ENCODE results near the gene STK39. TPM values are rescaled to one million over a fixed set of nuclear protein-coding genes. Genes with fewer than 3 reads are reported as not detected.
A peak's percentile ranks its signal among the peaks of the same experiment; 100 is the strongest.

STK39 gene
- total and polyA plus RNA-seq, 9 of the 15 experiments (the other 6 are each of a cell fraction or from before 2014, with no cell fraction given), result 0.19 to 0.76 (median 0.51) TPM

DNA sequence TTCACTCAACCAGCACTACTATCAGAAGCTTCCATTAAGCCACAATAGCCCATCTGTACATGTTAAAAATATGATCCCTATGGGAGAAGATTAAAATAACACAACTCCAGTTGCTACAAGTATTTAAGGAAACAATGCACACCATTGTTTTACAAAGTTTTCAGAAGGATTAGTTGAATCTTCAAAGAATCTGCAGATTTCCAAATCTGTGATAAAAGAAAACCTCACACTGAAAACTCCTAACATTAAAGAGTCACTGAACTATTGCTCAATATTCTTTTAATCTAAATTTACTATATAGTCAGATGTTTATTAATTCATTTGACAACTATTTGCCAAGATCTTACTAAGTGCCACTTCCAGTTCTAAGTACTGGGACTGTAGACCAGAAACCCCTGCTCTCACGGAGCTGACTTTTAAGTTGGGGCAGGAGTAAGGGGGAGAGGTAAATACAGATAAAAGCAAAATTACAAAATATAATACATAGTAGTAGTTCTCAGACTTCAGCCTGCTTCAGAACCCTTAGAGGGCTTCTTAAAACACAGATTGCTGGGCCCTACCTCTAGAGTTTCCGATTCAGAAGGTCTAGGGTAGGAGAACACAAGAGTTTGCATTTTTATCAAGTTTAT, 94.4 kb downstream of the STK39 start:
- POLR2A ChIA-PET, result no interaction called here
- H3K4me1 ChIP-seq (replicated peaks in 1 of 2; ENCODE audit: control insufficient read depth in 2 of 2, insufficient read depth in 2 of 2, low read length in 2 of 2), result no peaks in the 10 kb centered on the region

GRCh38 chr2:168149986-168150385, 97.4 kb downstream of the STK39 start:
- Histone ChIP-seq H3K4me1 (replicated peaks in 1 of 2; ENCODE audit: control insufficient read depth in 2 of 2, insufficient read depth in 2 of 2, low read length in 2 of 2) (no peaks in the 10 kb centered on the region), H3K27ac (ENCODE audit: extremely low read depth, low read depth, low read length) (no peak overlapping the region), H3K9ac (ENCODE audit: insufficient read depth in 1 of 2, low read depth in 2 of 2, low read length in 2 of 2) (no peak overlapping the region), H3K4me2 (ENCODE audit: insufficient read depth, low read length) (no peak overlapping the region), H3K79me2 (ENCODE audit: control insufficient read depth, insufficient read depth, low read length) (no peaks in the 10 kb centered on the region), H3K4me3 (no peak overlapping the region), H3K9me1 (ENCODE audit: control insufficient read depth, insufficient read depth, low read length) (no peaks in the 10 kb centered on the region), H3K36me3 (ENCODE audit: control insufficient read depth, insufficient read depth, low read length) (no peaks in the 10 kb centered on the region), H4K20me1 (replicated peaks; ENCODE audit: control insufficient read depth, insufficient read depth, low read length) (no peaks in the 10 kb centered on the region), H2AFZ (ENCODE audit: low read depth, low read length) (no peak overlapping the region), H3K27me3 (ENCODE audit: control insufficient read depth in 2 of 2, insufficient read depth in 2 of 2, low read length in 2 of 2) (no peaks in the 10 kb centered on the region), H3K9me3 (replicated peaks; ENCODE audit: control insufficient read depth, insufficient read depth, low read depth, low read length) (no peaks in the 10 kb centered on the region)
- in situ Hi-C loops (cut with MboI) (no loop called here), intact Hi-C loops (cut with micrococcal nuclease) (loop anchor here (10.0 kb wide), 1 partner anchor 775 kb away; no protein-coding TSS in a partner anchor)
- FAIRE-seq (no peak), DNase-seq (ENCODE audit: extremely low read depth in 1 of 4, low spot score in 3 of 4) (no peak), ATAC-seq (no peak)
- 0% methylated on average over 6 of the region's 6 CpGs for WGBS (ENCODE audit: insufficient coverage, low coverage, missing lambda C conversion rate)
- no TSS peak for BruUV-seq (replicated peaks)
- ChIA-PET POLR2A (no interaction called here), CTCF (ENCODE audit: low intra/inter-chr PET ratio) (no interaction called here)
- TF ChIP-seq HINFP (tag; conservative IDR thresholded peaks at IDR 0.05; ENCODE audit: low read depth), result no peak
- TF ChIP-seq PHF20 (IDR thresholded peaks at IDR 0.05; ENCODE audit: partially characterized antibody), result no peak
- TF ChIP-seq RBM22 (IDR thresholded peaks at IDR 0.05; ENCODE audit: low read depth, low read length, poor library complexity, severe bottlenecking), result no peak
- TF ChIP-seq HNRNPH1 (optimal IDR thresholded peaks at IDR 0.05; ENCODE audit: low read depth, low read length), result no peak
- no peak for TF ChIP-seq NFIC (IDR thresholded peaks at IDR 0.05)
- no peak for TF ChIP-seq DIDO1 (tag; IDR thresholded peaks at IDR 0.05; ENCODE audit: low read depth)
- no peak for TF ChIP-seq DMBX1 (CRISPR knock-in tag; IDR thresholded peaks at IDR 0.05; ENCODE audit: borderline replicate concordance)
- no peak for TF ChIP-seq MAFK (IDR thresholded peaks at IDR 0.05; ENCODE audit: low read length)
- TF ChIP-seq ATF1 (CRISPR knock-in tag; IDR thresholded peaks at IDR 0.05), result no peak
- no peak for TF ChIP-seq ATF1 (tag; IDR thresholded peaks at IDR 0.05)

More for the DNA sequence above, 94.4 kb downstream of the STK39 start:
- no peak for TF ChIP-seq MED1 (CRISPR knock-in tag; IDR thresholded peaks at IDR 0.05; ENCODE audit: borderline replicate concordance)
- TF ChIP-seq TAF15 (IDR thresholded peaks at IDR 0.05; ENCODE audit: low read depth, low read length), result no peak
- no peak for TF ChIP-seq ZNF717 (CRISPR knock-in tag; IDR thresholded peaks at IDR 0.05)
- no peak for TF ChIP-seq CEBPG (CRISPR knock-in tag; IDR thresholded peaks at IDR 0.05)
- peak in 1 of 2 experiments; percentile 75; a peak in 2 of 4 replicates for TF ChIP-seq CEBPG (tag; conservative IDR thresholded peaks at IDR 0.05 in 1 of 2, IDR thresholded peaks at IDR 0.05 in 1 of 2)
- TF ChIP-seq CBX2 (IDR thresholded peaks at IDR 0.05; ENCODE audit: insufficient read depth, low read length, poor library complexity, severe bottlenecking), result no peak
- no peak for TF ChIP-seq YY1 (IDR thresholded peaks at IDR 0.05; ENCODE audit: borderline replicate concordance in 1 of 3, control insufficient read depth in 1 of 3, extremely low read depth in 1 of 3, insufficient read depth in 3 of 3, insufficient read length in 1 of 3, insufficient replicate concordance in 2 of 3, low read depth in 1 of 3, low read length in 2 of 3)
- TF ChIP-seq ZNF232 (CRISPR knock-in tag; IDR thresholded peaks at IDR 0.05), result no peak
- Histone ChIP-seq H3K4me2 (ENCODE audit: insufficient read depth, low read length) (no peak overlapping the region), H2AFZ (ENCODE audit: low read depth, low read length) (no peak overlapping the region), H3K4me3 (no peak overlapping the region), H3K36me3 (ENCODE audit: control insufficient read depth, insufficient read depth, low read length) (no peaks in the 10 kb centered on the region), H3K27ac (ENCODE audit: extremely low read depth, low read depth, low read length) (no peak overlapping the region), H3K79me2 (ENCODE audit: control insufficient read depth, insufficient read depth, low read length) (no peaks in the 10 kb centered on the region), H3K9ac (ENCODE audit: insufficient read depth in 1 of 2, low read depth in 2 of 2, low read length in 2 of 2) (no peak overlapping the region), H3K9me3 (replicated peaks; ENCODE audit: control insufficient read depth, insufficient read depth, low read depth, low read length) (no peaks in the 10 kb centered on the region), H3K9me1 (ENCODE audit: control insufficient read depth, insufficient read depth, low read length) (no peaks in the 10 kb centered on the region), H4K20me1 (replicated peaks; ENCODE audit: control insufficient read depth, insufficient read depth, low read length) (no peaks in the 10 kb centered on the region), H3K27me3 (ENCODE audit: control insufficient read depth in 2 of 2, insufficient read depth in 2 of 2, low read length in 2 of 2) (0 out of 5 replicates have a peak, but pooled peaks cover 0 to 3% of the 10 kb centered on the region in 2 experiments)
- CTCF ChIA-PET (ENCODE audit: low intra/inter-chr PET ratio), result no interaction called here
- FAIRE-seq (no peak), DNase-seq (ENCODE audit: extremely low read depth in 1 of 4, low spot score in 3 of 4) (no peak), ATAC-seq (no peak)
- intact Hi-C loops (cut with micrococcal nuclease), result no loop called here
- 0% methylated on average over 2 of the region's 2 CpGs for WGBS (ENCODE audit: insufficient coverage, low coverage, missing lambda C conversion rate)
- no TSS peak for BruUV-seq (replicated peaks)
- in situ Hi-C loops (cut with MboI), result no loop called here

All from K562 (cell line).